ENCODE measurements around the gene CCDC88B. TPM values are rescaled to one million over a fixed set of nuclear protein-coding genes. Genes with fewer than 3 reads are reported as not detected.

Gene CCDC88B
- total RNA-seq, 1 experiment from 2014 or later = 9.6 TPM

- Histone ChIP-seq H3K4me2 (no peak overlapping the region), H3K4me1 (replicated peaks; ENCODE audit: insufficient read depth) (peaks cover 44% of the 10 kb centered on the region), H3K9me3 (ENCODE audit: insufficient read depth, low read depth) (no peaks in the 10 kb centered on the region), H4K20me1 (ENCODE audit: insufficient read depth) (peaks cover 5% of the 10 kb centered on the region; the same call in 1 of the 2 replicates), H2AFZ (no peak overlapping the region), H3K4me3 (no peak overlapping the region), H3K9me2 (ENCODE audit: insufficient read depth) (no peaks in the 10 kb centered on the region), H3K27ac (peak overlapping the region; percentile 46; the same call in 1 of the 2 replicates), H3F3A (ENCODE audit: insufficient read depth, low read depth) (peaks cover 49% of the 10 kb centered on the region), H3K79me2 (ENCODE audit: low read depth) (peaks cover 39% of the 10 kb centered on the region), H3K27me3 (ENCODE audit: insufficient read depth, low read depth) (no peaks in the 10 kb centered on the region), H3K36me3 (ENCODE audit: low read depth) (peaks cover 7% of the 10 kb centered on the region; the same call in 1 of the 2 replicates)
- DNase-seq = peak in 1 of 2 experiments; percentile 33
- ChIA-PET POLR2A (ENCODE audit: unreplicated experiment) (no interaction called here), CTCF (no interaction called here)
- intact Hi-C loops (cut with micrococcal nuclease; ENCODE audit: unreplicated experiment) = no loop called here
- TF ChIP-seq EZH2 (IDR thresholded peaks at IDR 0.05; ENCODE audit: low read depth) (no peak), CTCF (conservative IDR thresholded peaks at IDR 0.05) (no peak)
- BruUV-seq (replicated peaks) = no TSS peak
Observed at GRCh38 chr11:64320556-64320955, 19.4 kb upstream of the CCDC88B start.

GRCh38 chr11:64321026-64321425 lies 19.0 kb upstream of the CCDC88B start:
- Histone ChIP-seq H3K9me3 (ENCODE audit: insufficient read depth, low read depth) (no peaks in the 10 kb centered on the region), H3K79me2 (ENCODE audit: low read depth) (peaks cover 35% of the 10 kb centered on the region), H3K9me2 (ENCODE audit: insufficient read depth) (no peaks in the 10 kb centered on the region), H3K4me3 (no peak overlapping the region), H3K27ac (peak overlapping the region; percentile 46), H4K20me1 (ENCODE audit: insufficient read depth) (peaks cover 5% of the 10 kb centered on the region; the same call in 1 of the 2 replicates), H3K36me3 (ENCODE audit: low read depth) (peaks cover 7% of the 10 kb centered on the region; the same call in 1 of the 2 replicates), H3F3A (ENCODE audit: insufficient read depth, low read depth) (peaks cover 46% of the 10 kb centered on the region), H3K4me1 (replicated peaks; ENCODE audit: insufficient read depth) (peaks cover 39% of the 10 kb centered on the region), H3K27me3 (ENCODE audit: insufficient read depth, low read depth) (no peaks in the 10 kb centered on the region), H3K4me2 (peak overlapping the region; percentile 23; the same call in 1 of the 2 replicates), H2AFZ (no peak overlapping the region)
- peak in 1 of 2 experiments; percentile 32 for DNase-seq
- intact Hi-C loops (cut with micrococcal nuclease; ENCODE audit: unreplicated experiment) = loop anchor here (1.0 kb wide), 1 partner anchor 11 kb away; no protein-coding TSS in a partner anchor
- BruUV-seq (replicated peaks) = no TSS peak
- ChIA-PET CTCF (interaction anchor here (0.7 to 1.3 kb wide), 3 partner anchors 11 to 34 kb away, joined by 4 to 13 read pairs (median 7); no protein-coding TSS in a partner anchor), POLR2A (ENCODE audit: unreplicated experiment) (interaction anchor here (0.6 to 0.7 kb wide), 3 partner anchors 10 to 1101 kb away, joined by 5 to 10 read pairs (median 8); partner anchors contain the start of gene NEAT1)
- no peak for TF ChIP-seq EZH2 (IDR thresholded peaks at IDR 0.05; ENCODE audit: low read depth)
- no peak for TF ChIP-seq CTCF (conservative IDR thresholded peaks at IDR 0.05)

- H3K36me3 ChIP-seq (ENCODE audit: low read depth) = peaks cover 7% of the 10 kb centered on the region; the same call in 1 of the 2 replicates
- intact Hi-C loops (cut with micrococcal nuclease; ENCODE audit: unreplicated experiment) = loop anchor here (1.0 kb wide), 1 partner anchor 11 kb away; no protein-coding TSS in a partner anchor
- H3F3A ChIP-seq (ENCODE audit: insufficient read depth, low read depth) = peaks cover 42% of the 10 kb centered on the region
- no TSS peak for BruUV-seq (replicated peaks)
- POLR2A ChIA-PET (ENCODE audit: unreplicated experiment) = interaction anchor here (0.6 to 0.7 kb wide), 3 partner anchors 10 to 1101 kb away, joined by 5 to 10 read pairs (median 8); partner anchors contain the start of gene NEAT1
- H3K79me2 ChIP-seq (ENCODE audit: low read depth) = peaks cover 30% of the 10 kb centered on the region
- peak; percentile 89 to 91 for DNase-seq
- H4K20me1 ChIP-seq (ENCODE audit: insufficient read depth) = peaks cover 2% of the 10 kb centered on the region; the same call in 1 of the 2 replicates
- H3K4me3 ChIP-seq = no peak overlapping the region
- CTCF ChIA-PET = interaction anchor here (0.7 to 1.3 kb wide), 3 partner anchors 10 to 33 kb away, joined by 4 to 13 read pairs (median 7); no protein-coding TSS in a partner anchor
- H3K9me2 ChIP-seq (ENCODE audit: insufficient read depth) = no peaks in the 10 kb centered on the region
- peaks cover 34% of the 10 kb centered on the region for H3K4me1 ChIP-seq (replicated peaks; ENCODE audit: insufficient read depth)
- H2AFZ ChIP-seq = no peak overlapping the region
- TF ChIP-seq CTCF (conservative IDR thresholded peaks at IDR 0.05) (no peak), EZH2 (IDR thresholded peaks at IDR 0.05; ENCODE audit: low read depth) (no peak)
- H3K27ac ChIP-seq = peak overlapping the region; percentile 46
- no peaks in the 10 kb centered on the region for H3K9me3 ChIP-seq (ENCODE audit: insufficient read depth, low read depth)
- H3K4me2 ChIP-seq = peak overlapping the region; percentile 23; the same call in 1 of the 2 replicates
- no peaks in the 10 kb centered on the region for H3K27me3 ChIP-seq (ENCODE audit: insufficient read depth, low read depth)
Observed at GRCh38 chr11:64321533-64321932, 18.5 kb upstream of the CCDC88B start.
